Mesendoderm (in vitro differentiated cells): Measurements from ENCODE around the gene RALGPS1.

Experiments used
- DNase-seq: peaks from one replicate; pipeline ENCODE4 v3.0.0; 2013
- H2AK5ac ChIP-seq: 2 replicates; pipeline ENCODE4 v1.6.1; 2013; ENCODE audit warnings: low read length, inconsistent platforms
- H2BK120ac ChIP-seq: 2 replicates; pipeline ENCODE4 v1.6.1; 2013; ENCODE audit warnings: low read depth, mild to moderate bottlenecking, low read length, moderate library complexity, mixed read lengths
- H2BK15ac ChIP-seq: replicated peaks from 2 replicates; pipeline ENCODE4 v1.6.1; 2013; ENCODE audit warnings: low read depth, mild to moderate bottlenecking, moderate library complexity
- H2BK5ac ChIP-seq: 2 replicates; pipeline ENCODE4 v1.6.1; 2013; ENCODE audit warnings: low read length, inconsistent platforms
- H3K18ac ChIP-seq: 2 replicates; pipeline ENCODE4 v1.6.1; 2013; ENCODE audit warnings: mild to moderate bottlenecking, low read length, mixed read lengths
- H3K23ac ChIP-seq: one replicate; pipeline ENCODE4 v1.6.1; 2013; ENCODE audit warnings: low read length
- H3K27ac ChIP-seq: 2 replicates; pipeline ENCODE4 v1.5.1; 2013; ENCODE audit warnings: low read depth, mild to moderate bottlenecking, inconsistent platforms, low read length, moderate library complexity
- H3K27me3 ChIP-seq: 2 replicates; pipeline ENCODE4 v1.6.1; 2013; ENCODE audit warnings: low read length, control low read depth, mild to moderate bottlenecking, inconsistent platforms; ENCODE audit not compliant: insufficient read depth, poor library complexity
- H3K36me3 ChIP-seq: 2 replicates; pipeline ENCODE4 v1.6.1; 2013; ENCODE audit warnings: low read length, inconsistent platforms; ENCODE audit not compliant: control insufficient read depth, insufficient read depth
- H3K4ac ChIP-seq: one replicate; pipeline ENCODE4 v1.6.1; 2013; ENCODE audit warnings: low read depth, mild to moderate bottlenecking, low read length, moderate library complexity
- H3K4me1 ChIP-seq: 2 replicates; pipeline ENCODE4 v1.6.1; 2013; ENCODE audit warnings: low read depth, low read length, inconsistent platforms; ENCODE audit not compliant: control insufficient read depth
- H3K4me2 ChIP-seq: 2 replicates; pipeline ENCODE4 v1.6.1; 2013; ENCODE audit warnings: low read length
- H3K4me3 ChIP-seq: 2 replicates; pipeline ENCODE4 v1.5.1; 2013; ENCODE audit warnings: mild to moderate bottlenecking, low read length
- H3K56ac ChIP-seq: one replicate; pipeline ENCODE4 v1.6.1; 2013; ENCODE audit warnings: low read length
- H3K79me1 ChIP-seq: 2 replicates; pipeline ENCODE4 v1.6.1; 2013; ENCODE audit warnings: low read length, inconsistent platforms
- H3K79me2 ChIP-seq: 2 replicates; pipeline ENCODE4 v1.6.1; 2013; ENCODE audit warnings: mild to moderate bottlenecking, low read length; ENCODE audit not compliant: control insufficient read depth, insufficient read depth
- H3K9ac ChIP-seq: 2 replicates; pipeline ENCODE4 v1.6.1; 2013; ENCODE audit warnings: low read length, inconsistent platforms
- H4K5ac ChIP-seq: one replicate; pipeline ENCODE4 v1.6.1; 2013; ENCODE audit warnings: low read length
- H4K8ac ChIP-seq: one replicate; pipeline ENCODE4 v1.6.1; 2013; ENCODE audit warnings: low read depth, mild to moderate bottlenecking, control low read depth, low read length, moderate library complexity
- WGBS: extraction: QIAGEN DNeasy Blood & Tissue Kit; methylation state at CpG from one replicate; pipeline ENCODE4 v1.1.7; 2013; ENCODE audit warnings: low lambda C conversion rate, missing lambda C conversion rate; ENCODE audit not compliant: insufficient coverage; ENCODE audit errors: extremely low coverage; 5-methylcytosine and 5-hydroxymethylcytosine counted together

Gene RALGPS1

DNA sequence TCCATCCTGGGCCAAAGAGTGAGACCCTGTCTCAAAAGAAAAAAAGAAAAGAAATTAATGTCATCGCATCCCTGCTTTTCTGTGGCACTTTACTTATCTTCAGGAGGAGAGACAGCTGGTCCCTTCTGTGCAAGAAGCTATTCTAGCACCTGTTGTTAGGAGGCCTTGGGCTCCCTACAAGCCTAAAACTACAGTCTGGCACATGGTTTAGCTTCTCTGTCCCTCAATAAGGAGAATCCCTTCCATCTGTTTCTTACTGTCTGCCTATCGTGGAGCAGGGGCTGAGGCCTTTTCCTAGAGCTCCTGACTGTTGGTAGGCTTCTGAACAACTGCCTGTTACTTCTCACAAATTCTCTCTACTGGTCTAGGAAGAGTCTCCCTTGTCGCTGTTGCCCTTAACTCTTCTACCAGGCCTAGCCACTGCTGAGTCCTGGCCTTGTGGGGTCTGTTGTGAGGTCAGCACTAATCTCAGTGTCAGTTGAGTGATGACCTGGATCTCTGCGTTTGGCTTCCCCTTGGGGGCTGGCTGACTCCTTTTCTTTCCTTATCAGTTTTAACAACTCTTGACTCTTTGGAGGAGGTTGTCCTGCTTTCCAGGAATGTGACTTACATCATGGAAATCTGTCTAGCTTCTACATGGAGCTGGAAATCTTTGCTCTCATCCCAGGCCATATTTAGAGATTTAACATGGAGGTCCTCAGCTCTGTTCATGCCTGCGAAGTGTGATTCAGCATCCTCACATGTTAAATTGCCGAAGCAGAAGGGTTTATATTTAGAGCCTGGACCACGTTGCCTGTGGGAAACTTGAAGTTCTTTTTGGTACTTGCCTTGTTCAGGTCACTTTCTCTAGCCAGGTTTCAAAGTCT is 344.3 kb downstream of the RALGPS1 start:
- Histone ChIP-seq H3K18ac (no peak overlapping the region), H3K27me3 (no peaks in the 10 kb centered on the region), H3K4me1 (no peaks in the 10 kb centered on the region), H2BK15ac (no peak overlapping the region), H3K23ac (no peak overlapping the region), H3K56ac (no peak overlapping the region), H2BK120ac (no peak overlapping the region), H2AK5ac (no peak overlapping the region), H3K79me1 (no peaks in the 10 kb centered on the region), H3K27ac (no peak overlapping the region), H3K4me2 (no peak overlapping the region), H4K5ac (no peak overlapping the region), H3K4ac (no peak overlapping the region), H3K79me2 (no peaks in the 10 kb centered on the region), H3K36me3 (no peaks in the 10 kb centered on the region), H3K9ac (no peak overlapping the region), H3K4me3 (no peak overlapping the region), H2BK5ac (no peak overlapping the region), H4K8ac (no peak overlapping the region)
- no CpG with 5 or more reads among the region's 7 CpGs for WGBS
- no peak for DNase-seq

DNA sequence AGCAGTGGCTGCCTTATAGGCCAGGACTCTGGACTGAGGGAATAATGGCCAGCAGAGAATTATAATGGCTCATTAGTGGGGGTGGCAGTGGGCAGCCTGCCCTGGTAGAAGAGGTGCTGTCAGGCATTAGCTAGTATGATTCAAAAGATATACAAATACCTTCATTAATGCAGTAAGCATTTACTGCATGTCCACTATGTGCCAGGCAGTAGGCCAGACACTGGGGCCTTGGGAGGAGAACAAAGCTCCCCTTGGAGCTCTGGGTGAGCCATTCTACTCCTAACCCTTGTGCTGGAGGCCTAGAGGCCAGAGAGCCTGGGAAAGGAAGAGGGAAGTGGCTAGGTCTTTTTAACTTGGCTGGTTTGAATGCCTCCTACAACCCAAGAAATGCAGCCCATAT is 348.0 kb downstream of the RALGPS1 start:
- Histone ChIP-seq H4K8ac (no peak overlapping the region), H3K4me1 (no peaks in the 10 kb centered on the region), H3K36me3 (no peaks in the 10 kb centered on the region), H3K4me2 (no peak overlapping the region), H4K5ac (no peak overlapping the region), H3K9ac (no peak overlapping the region), H2BK15ac (no peak overlapping the region), H2AK5ac (no peak overlapping the region), H3K27ac (no peak overlapping the region), H3K56ac (no peak overlapping the region), H3K23ac (no peak overlapping the region), H2BK120ac (no peak overlapping the region), H3K4me3 (no peak overlapping the region), H3K18ac (no peak overlapping the region), H2BK5ac (no peak overlapping the region), H3K4ac (no peak overlapping the region), H3K79me2 (no peaks in the 10 kb centered on the region), H3K27me3 (no peaks in the 10 kb centered on the region), H3K79me1 (no peaks in the 10 kb centered on the region)
- no peak for DNase-seq

DNA sequence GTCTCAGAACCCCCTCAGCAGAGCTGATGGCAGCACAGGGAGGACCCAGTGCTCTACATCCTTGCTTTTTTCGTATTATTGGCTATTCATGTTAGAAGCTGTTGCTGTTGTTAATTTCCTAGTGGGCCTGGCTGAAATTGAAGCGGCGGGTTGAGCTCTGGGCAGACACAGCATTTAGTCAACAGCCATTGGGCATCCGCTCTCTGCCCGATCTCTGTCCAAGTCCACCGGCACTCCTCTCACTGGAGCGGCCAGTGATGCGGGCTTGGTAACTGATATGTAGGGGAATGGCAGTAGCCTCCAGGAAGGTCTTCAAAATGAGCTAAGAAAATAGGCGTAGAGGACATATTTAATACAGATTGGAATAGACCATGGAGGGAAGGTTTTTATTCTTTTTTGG is 348.7 kb downstream of the RALGPS1 start:
- no peak overlapping the region for H2AK5ac ChIP-seq
- WGBS, result no CpG with 5 or more reads among the region's 9 CpGs
- H3K23ac ChIP-seq, result no peak overlapping the region
- H3K79me2 ChIP-seq, result no peaks in the 10 kb centered on the region
- no peak overlapping the region for H2BK120ac ChIP-seq
- H3K4me3 ChIP-seq, result no peak overlapping the region
- no peak overlapping the region for H4K5ac ChIP-seq
- H3K27ac ChIP-seq, result no peak overlapping the region
- no peaks in the 10 kb centered on the region for H3K79me1 ChIP-seq
- H3K56ac ChIP-seq, result no peak overlapping the region
- no peaks in the 10 kb centered on the region for H3K4me1 ChIP-seq
- no peak overlapping the region for H3K4ac ChIP-seq
- H3K27me3 ChIP-seq, result no peaks in the 10 kb centered on the region
- no peak overlapping the region for H3K4me2 ChIP-seq
- no peak overlapping the region for H3K18ac ChIP-seq
- H3K36me3 ChIP-seq, result no peaks in the 10 kb centered on the region
- H3K9ac ChIP-seq, result no peak overlapping the region
- no peak overlapping the region for H2BK5ac ChIP-seq
- H2BK15ac ChIP-seq, result no peak overlapping the region
- no peak for DNase-seq
- H4K8ac ChIP-seq, result no peak overlapping the region

DNA sequence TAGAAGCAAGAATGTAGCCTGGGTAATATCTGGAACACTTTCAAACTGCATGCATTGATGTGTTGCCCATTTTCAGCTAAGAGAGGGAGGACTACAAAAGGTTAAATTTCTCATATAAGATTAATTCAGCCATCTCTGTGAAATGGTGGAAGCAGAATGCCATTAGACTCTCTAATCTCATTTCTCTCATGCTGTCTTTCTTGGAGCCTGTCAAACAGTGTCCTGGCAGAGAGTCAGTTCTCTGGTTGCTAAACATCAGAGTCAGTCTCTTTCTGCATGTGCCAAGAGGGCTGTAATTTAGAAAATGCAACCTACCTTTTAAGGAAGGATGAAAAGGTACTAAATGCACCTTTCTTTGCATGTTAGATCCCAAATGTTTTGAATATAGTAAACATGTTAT is 349.1 kb downstream of the RALGPS1 start:
- Histone ChIP-seq H3K56ac (no peak overlapping the region), H2BK15ac (no peak overlapping the region), H3K4me1 (no peaks in the 10 kb centered on the region), H2BK5ac (no peak overlapping the region), H3K4me2 (no peak overlapping the region), H3K18ac (no peak overlapping the region), H3K4ac (no peak overlapping the region), H3K4me3 (no peak overlapping the region), H3K27me3 (no peaks in the 10 kb centered on the region), H4K8ac (no peak overlapping the region), H3K27ac (no peak overlapping the region), H3K36me3 (no peaks in the 10 kb centered on the region), H2AK5ac (no peak overlapping the region), H3K9ac (no peak overlapping the region), H3K23ac (no peak overlapping the region), H3K79me1 (no peaks in the 10 kb centered on the region), H3K79me2 (no peaks in the 10 kb centered on the region), H2BK120ac (no peak overlapping the region), H4K5ac (no peak overlapping the region)
- no peak for DNase-seq

DNA sequence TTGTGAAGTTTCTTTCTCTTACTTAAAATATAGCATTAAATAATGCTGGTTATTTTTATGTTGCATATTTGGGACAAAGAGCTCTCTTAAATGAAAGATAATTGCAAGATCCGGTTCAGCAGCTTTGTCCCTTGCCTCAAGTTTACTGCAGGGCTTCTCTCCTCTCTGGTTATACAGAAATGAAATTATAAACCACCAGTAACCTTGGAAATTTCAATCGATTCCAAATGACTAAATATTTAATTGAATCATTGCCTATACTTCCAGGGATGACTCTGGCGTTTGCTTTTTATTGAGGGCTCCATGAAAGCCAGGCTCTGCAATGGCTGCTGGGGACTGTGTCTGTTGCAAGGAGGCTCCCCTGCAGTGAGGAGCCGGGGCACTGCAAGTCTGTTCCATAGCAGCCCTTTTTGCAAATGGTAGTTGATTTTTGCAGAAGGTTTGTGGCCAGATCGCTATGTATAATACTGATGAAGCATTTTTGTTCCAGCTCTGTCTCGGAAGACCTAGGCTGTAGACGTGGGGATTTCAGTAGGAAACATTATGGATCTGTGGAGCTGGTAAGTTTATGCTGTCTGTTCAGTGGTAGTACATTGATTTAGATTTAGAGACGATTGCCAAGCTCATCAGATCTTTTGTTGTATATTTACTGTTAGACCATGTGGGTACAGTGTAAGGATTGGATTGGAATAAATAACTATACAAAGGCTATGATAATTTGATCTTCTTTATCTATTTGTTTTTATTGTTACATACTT is 350.1 kb downstream of the RALGPS1 start, which contains the start of gene GARNL3:
GARNL3 (plus strand) TSS at position 313 of the 758 bp plus-strand sequence; CDS start at position 417, 104 bp downstream.
- Histone ChIP-seq H2BK5ac (no peak within 1 kb of the TSS), H3K4me3 (no peak within 1 kb of the TSS), H3K27ac (no peak within 1 kb of the TSS), H3K4ac (no peak within 1 kb of the TSS), H3K79me1 (no peaks in the 10 kb centered on the region), H3K4me1 (no peaks in the 10 kb centered on the region), H3K23ac (no peak within 1 kb of the TSS), H3K79me2 (no peaks in the 10 kb centered on the region), H2BK15ac (no peak within 1 kb of the TSS), H4K5ac (no peak within 1 kb of the TSS), H3K18ac (no peak within 1 kb of the TSS), H3K36me3 (no peaks in the 10 kb centered on the region), H3K27me3 (no peaks in the 10 kb centered on the region), H3K9ac (no peak within 1 kb of the TSS), H4K8ac (no peak within 1 kb of the TSS), H2AK5ac (no peak within 1 kb of the TSS), H3K56ac (no peak within 1 kb of the TSS), H3K4me2 (no peak within 1 kb of the TSS), H2BK120ac (no peak within 1 kb of the TSS)
- no CpG with 5 or more reads among the region's 8 CpGs for WGBS
- no peak for DNase-seq
